K562 (cell line): ENCODE measurements around the gene TMEM267. TPM values are rescaled to one million over a fixed set of nuclear protein-coding genes. Genes with fewer than 3 reads are reported as not detected.

ENCODE experiments used
- BRD4 ChIP-seq: fragments of 200-600 bp; sonication (generic); IDR thresholded peaks from 2 replicates; pipeline ENCODE4 v1.6.1; 2017; ENCODE audit warnings: inconsistent platforms
- ELF1 ChIP-seq: fragments of 200-800 bp; sonication (Bioruptor generic); IDR thresholded peaks from 2 replicates; pipeline ENCODE4 v1.6.1; 2016; ENCODE audit warnings: missing genetic modification characterization, missing compliant biosample characterization
- FOXK1 ChIP-seq: sonication (generic); formaldehyde crosslinking; IDR thresholded peaks from 2 replicates; pipeline ENCODE4 v1.8.0; 2022; ENCODE audit warnings: missing genetic modification reagents, mild to moderate bottlenecking, borderline replicate concordance
- KLF13 ChIP-seq: fragments of 450-650 bp; IDR thresholded peaks from 2 replicates; pipeline ENCODE4 v1.6.1; 2016; ENCODE audit warnings: missing genetic modification characterization, low read depth, mild to moderate bottlenecking, missing compliant biosample characterization, moderate library complexity, borderline replicate concordance
- MAFF ChIP-seq: IDR thresholded peaks from 2 replicates; pipeline ENCODE4 v1.6.1; 2012; ENCODE audit warnings: low read length, improper control_type of control experiment
- MYC ChIP-seq, 2 experiments: fragments of 250-450 bp in 1 of 2; sonication (Bioruptor Pico) in 1 of 2; IDR thresholded peaks; 2 replicates each; pipeline versions ENCODE4 v1.5.1 to v1.6.1; 2012 to 2021; ENCODE audit warnings: low read depth in 2 of 2, borderline replicate concordance in 1 of 2, improper control_type of control experiment in 1 of 2, low read length in 1 of 2, mild to moderate bottlenecking in 1 of 2, moderate library complexity in 1 of 2
- RFX1 ChIP-seq: fragments of 450-650 bp; IDR thresholded peaks from 2 replicates; pipeline ENCODE4 v1.6.1; 2016; ENCODE audit warnings: mild to moderate bottlenecking, moderate library complexity
- SUPT5H ChIP-seq: fragments of 450-650 bp; IDR thresholded peaks from 2 replicates; pipeline ENCODE4 v1.6.1; 2016
- ZKSCAN8 ChIP-seq: fragments of 200-800 bp; sonication (Bioruptor generic); IDR thresholded peaks from 2 replicates; pipeline ENCODE4 v1.6.1; 2016; ENCODE audit warnings: missing genetic modification characterization, missing compliant biosample characterization
- ZNF644 ChIP-seq: fragments of 200-800 bp; sonication (Bioruptor generic); IDR thresholded peaks from 2 replicates; pipeline ENCODE4 v1.6.1; 2016; ENCODE audit warnings: low read depth, missing genetic modification characterization, missing compliant biosample characterization
- ZNF830 ChIP-seq: fragments of 250-450 bp; sonication (Bioruptor Pico); IDR thresholded peaks from 2 replicates; pipeline ENCODE4 v1.5.0; 2021; ENCODE audit warnings: mild to moderate bottlenecking
- polyA plus RNA-seq, 8 experiments: library from polyadenylated mRNA; depleted of rRNA in 4 of 8; stranded (reverse) in 5 of 8; unstranded in 3 of 8; fragments of >200 nt; fragmentation: Nextera tagmentation in 2 of 8; fragmentation: Illumina TruSeq in 1 of 8; extraction: Ambion mirVana in 2 of 8; extraction: Trizol in 1 of 8; gene quantifications; 2 replicates each; pipeline versions ENCODE4 v1.2.1 to v1.2.3, GENCODE V29; 2011 to 2014; ENCODE audit warnings: inconsistent platforms in 1 of 8, missing spikeins in 1 of 8
- total RNA-seq, 7 experiments: library from RNA; depleted of rRNA in 6 of 7; stranded (reverse); fragments of >200 nt in 6 of 7; fragmentation: Illumina TruSeq in 2 of 7; extraction: Trizol in 2 of 7; gene quantifications; 2 replicates each; pipeline versions ENCODE4 v1.2.1 to v1.2.3, GENCODE V29; 2011 to 2021; ENCODE audit warnings: low replicate concordance in 1 of 7
- TF ChIP-seq, protein P1 (sequence below): sonication (generic); formaldehyde crosslinking; IDR thresholded peaks from 2 replicates; pipeline ENCODE4 v1.8.0; 2022; ENCODE audit warnings: mild to moderate bottlenecking, missing genetic modification reagents
- TF ChIP-seq, protein P2 (sequence below): fragments of 450-650 bp; formaldehyde crosslinking; IDR thresholded peaks from 2 replicates; pipeline ENCODE4 v1.4.0; 2022; ENCODE audit warnings: mild to moderate bottlenecking, moderate library complexity
- TF ChIP-seq, protein P3 (sequence below): sonication (generic); formaldehyde crosslinking; IDR thresholded peaks from 2 replicates; pipeline ENCODE4 v1.8.1; 2023; ENCODE audit warnings: mild to moderate bottlenecking, missing genetic modification reagents
- TF ChIP-seq, protein P4 (sequence below): sonication (generic); formaldehyde crosslinking; IDR thresholded peaks from 2 replicates; pipeline ENCODE4 v1.8.0; 2022; ENCODE audit warnings: mild to moderate bottlenecking, missing genetic modification reagents

TMEM267 gene
- total and polyA plus RNA-seq, 9 of the 15 experiments (the other 6 are each of a cell fraction or from before 2014, with no cell fraction given): 8.1 to 61.1 (median 17.8) TPM

DNA sequence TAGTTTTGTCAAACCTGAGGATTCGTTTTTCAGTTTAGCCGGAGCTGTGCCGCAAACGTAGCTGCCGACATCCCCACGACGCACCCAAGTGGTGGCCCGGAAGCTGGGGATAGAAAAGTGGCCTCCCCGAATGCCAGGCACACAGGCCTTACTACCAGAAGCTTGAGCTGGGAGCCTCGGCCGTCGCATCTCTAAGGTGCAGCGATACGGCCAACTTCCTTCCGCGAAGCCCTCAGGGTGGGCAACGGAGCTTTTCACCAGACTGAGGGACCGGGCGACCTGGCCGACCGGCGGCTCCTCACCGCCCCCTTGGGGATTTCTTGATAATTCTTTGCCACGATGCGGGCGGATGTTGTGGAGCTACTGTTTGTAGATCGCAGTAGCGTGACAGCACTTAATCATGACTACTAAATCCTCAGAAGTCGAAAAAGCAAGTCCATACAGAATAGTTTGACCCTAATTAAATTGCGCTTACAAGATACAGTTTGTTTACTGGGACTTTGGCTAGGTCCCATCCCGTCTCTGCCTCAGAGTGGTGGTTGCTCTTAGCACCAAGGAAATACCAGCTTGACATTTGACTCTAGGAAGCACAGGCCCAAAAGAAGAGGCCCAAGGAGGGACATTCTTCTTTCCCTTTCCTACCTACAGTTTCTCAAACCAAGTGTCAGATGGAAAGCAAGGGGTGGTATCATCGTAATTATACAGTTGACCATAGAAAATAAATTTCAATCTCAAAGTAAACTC, 613 bp upstream of the TMEM267 start (continued):
- TF ChIP-seq, protein P1, sequence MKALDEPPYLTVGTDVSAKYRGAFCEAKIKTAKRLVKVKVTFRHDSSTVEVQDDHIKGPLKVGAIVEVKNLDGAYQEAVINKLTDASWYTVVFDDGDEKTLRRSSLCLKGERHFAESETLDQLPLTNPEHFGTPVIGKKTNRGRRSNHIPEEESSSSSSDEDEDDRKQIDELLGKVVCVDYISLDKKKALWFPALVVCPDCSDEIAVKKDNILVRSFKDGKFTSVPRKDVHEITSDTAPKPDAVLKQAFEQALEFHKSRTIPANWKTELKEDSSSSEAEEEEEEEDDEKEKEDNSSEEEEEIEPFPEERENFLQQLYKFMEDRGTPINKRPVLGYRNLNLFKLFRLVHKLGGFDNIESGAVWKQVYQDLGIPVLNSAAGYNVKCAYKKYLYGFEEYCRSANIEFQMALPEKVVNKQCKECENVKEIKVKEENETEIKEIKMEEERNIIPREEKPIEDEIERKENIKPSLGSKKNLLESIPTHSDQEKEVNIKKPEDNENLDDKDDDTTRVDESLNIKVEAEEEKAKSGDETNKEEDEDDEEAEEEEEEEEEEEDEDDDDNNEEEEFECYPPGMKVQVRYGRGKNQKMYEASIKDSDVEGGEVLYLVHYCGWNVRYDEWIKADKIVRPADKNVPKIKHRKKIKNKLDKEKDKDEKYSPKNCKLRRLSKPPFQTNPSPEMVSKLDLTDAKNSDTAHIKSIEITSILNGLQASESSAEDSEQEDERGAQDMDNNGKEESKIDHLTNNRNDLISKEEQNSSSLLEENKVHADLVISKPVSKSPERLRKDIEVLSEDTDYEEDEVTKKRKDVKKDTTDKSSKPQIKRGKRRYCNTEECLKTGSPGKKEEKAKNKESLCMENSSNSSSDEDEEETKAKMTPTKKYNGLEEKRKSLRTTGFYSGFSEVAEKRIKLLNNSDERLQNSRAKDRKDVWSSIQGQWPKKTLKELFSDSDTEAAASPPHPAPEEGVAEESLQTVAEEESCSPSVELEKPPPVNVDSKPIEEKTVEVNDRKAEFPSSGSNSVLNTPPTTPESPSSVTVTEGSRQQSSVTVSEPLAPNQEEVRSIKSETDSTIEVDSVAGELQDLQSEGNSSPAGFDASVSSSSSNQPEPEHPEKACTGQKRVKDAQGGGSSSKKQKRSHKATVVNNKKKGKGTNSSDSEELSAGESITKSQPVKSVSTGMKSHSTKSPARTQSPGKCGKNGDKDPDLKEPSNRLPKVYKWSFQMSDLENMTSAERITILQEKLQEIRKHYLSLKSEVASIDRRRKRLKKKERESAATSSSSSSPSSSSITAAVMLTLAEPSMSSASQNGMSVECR: peak; percentile 6; the same call in 1 of the 2 replicates
- TF ChIP-seq MYC (IDR thresholded peaks at IDR 0.05; ENCODE audit: low read depth, low read length) (peak; percentile 78; the same call in 1 of the 2 replicates), MYC (CRISPR knock-in tag; IDR thresholded peaks at IDR 0.05; ENCODE audit: borderline replicate concordance, low read depth) (peak; percentile 81; the same call in 1 of the 2 replicates), KLF13 (tag) (0 out of 2 replicates have a peak, but pooled peaks have one; percentile 6), SUPT5H (peak; percentile 41), FOXK1 (no peak), MAFF (no peak), ZNF644 (tag) (peak; percentile 77; the same call in 1 of the 2 replicates), BRD4 (peak; percentile 91; the same call in 1 of the 2 replicates), RFX1 (peak; percentile 21; the same call in 1 of the 2 replicates), ELF1 (tag) (peak; percentile 79), ZKSCAN8 (0 out of 2 replicates have a peak, but pooled peaks have one; percentile 39), ZNF830 (peak; percentile 87)
- TF ChIP-seq, protein P2, sequence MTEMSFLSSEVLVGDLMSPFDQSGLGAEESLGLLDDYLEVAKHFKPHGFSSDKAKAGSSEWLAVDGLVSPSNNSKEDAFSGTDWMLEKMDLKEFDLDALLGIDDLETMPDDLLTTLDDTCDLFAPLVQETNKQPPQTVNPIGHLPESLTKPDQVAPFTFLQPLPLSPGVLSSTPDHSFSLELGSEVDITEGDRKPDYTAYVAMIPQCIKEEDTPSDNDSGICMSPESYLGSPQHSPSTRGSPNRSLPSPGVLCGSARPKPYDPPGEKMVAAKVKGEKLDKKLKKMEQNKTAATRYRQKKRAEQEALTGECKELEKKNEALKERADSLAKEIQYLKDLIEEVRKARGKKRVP: peak; percentile 6; the same call in 1 of the 2 replicates
- TF ChIP-seq, protein P3, sequence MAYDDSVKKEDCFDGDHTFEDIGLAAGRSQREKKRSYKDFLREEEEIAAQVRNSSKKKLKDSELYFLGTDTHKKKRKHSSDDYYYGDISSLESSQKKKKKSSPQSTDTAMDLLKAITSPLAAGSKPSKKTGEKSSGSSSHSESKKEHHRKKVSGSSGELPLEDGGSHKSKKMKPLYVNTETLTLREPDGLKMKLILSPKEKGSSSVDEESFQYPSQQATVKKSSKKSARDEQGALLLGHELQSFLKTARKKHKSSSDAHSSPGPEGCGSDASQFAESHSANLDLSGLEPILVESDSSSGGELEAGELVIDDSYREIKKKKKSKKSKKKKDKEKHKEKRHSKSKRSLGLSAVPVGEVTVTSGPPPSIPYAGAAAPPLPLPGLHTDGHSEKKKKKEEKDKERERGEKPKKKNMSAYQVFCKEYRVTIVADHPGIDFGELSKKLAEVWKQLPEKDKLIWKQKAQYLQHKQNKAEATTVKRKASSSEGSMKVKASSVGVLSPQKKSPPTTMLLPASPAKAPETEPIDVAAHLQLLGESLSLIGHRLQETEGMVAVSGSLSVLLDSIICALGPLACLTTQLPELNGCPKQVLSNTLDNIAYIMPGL (CRISPR knock-in tag): peak; percentile 69; the same call in 1 of the 2 replicates
- TF ChIP-seq, protein P4, sequence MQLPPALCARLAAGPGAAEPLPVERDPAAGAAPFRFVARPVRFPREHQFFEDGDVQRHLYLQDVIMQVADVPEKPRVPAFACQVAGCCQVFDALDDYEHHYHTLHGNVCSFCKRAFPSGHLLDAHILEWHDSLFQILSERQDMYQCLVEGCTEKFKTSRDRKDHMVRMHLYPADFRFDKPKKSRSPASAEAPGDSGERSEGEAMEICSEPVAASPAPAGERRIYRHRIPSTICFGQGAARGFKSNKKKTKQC (CRISPR knock-in tag): peak; percentile 47; the same call in 1 of the 2 replicates
